Smooth muscle cell of bladder (primary cell): ENCODE measurements around the gene RHCG. TPM values are rescaled to one million over a fixed set of nuclear protein-coding genes. Genes with fewer than 3 reads are reported as not detected.

ENCODE experiments used
- total RNA-seq: library from RNA; depleted of rRNA; stranded (reverse); fragments of >200 nt; gene quantifications from 2 replicates; pipeline ENCODE4 v1.2.3, GENCODE V29; 2014

RHCG gene
- 0.09 and 0.14 TPM in 2 replicates for total RNA-seq

DNA sequence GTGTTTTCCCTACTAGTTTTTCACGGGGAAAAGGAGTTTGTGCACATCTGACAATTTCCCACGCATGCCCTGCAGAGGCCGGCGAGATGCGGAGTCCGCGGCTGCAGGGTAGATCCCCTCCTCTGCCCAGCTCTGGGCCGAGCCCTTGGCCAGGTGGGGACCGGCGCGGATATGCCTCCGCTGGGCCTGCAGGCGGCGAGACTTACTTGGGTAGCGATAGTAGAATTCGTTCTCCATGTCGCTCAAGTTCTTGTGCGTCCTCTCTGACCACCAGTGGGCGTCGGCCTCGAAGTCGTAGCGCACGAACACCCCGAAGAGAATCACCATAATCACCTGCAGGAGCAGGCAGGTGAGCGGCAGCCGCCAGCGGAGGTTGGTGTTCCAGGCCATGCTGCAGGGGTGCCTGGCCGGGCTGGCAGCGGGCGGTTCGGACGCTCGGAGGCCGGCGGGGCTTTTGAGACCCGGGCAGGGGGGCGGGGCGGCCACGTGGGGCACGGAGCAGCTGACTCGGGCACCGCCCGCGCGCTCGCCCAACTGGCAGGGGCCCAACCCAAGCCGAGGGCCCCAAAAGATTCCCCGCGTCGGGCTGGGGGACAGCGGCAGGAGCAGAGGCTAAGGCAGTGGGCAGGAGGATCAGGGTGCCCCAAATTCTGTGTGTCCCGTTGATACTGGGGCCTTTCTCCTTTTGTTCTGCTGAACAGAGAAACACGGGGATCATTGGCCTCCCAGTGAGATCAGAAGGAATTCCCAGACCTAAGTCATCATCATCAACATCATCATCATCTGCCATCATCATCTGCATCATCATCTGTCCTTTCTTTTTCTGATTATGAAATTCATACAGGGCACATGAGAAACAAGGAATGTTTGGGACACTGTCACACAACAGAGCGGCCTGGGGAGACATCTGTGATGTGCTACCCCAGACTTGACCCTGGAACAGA lies at the start of gene RHCG:
Gene RHCG (minus strand): TSS at position 429 of the 944 bp plus-strand sequence. CDS start 39 bp downstream, at position 390.

Other genes with a start within 250 kb of the RHCG start
- 43.0 and 53.6 TPM in 2 replicates for gene POLG, start 161.8 kb downstream of the RHCG start, total RNA-seq
- 0.28 and 0.92 TPM in 2 replicates for gene TICRR, start 78.9 kb upstream of the RHCG start, total RNA-seq
- gene KIF7, start 158.9 kb upstream of the RHCG start, total RNA-seq = 13.1 and 18.7 TPM in 2 replicates
- gene PLIN1, start 182.8 kb upstream of the RHCG start, total RNA-seq = 0.14 and 0.28 TPM in 2 replicates
- gene PEX11A, start 194.2 kb upstream of the RHCG start, total RNA-seq = 8.0 and 8.8 TPM in 2 replicates
- gene WDR93, start 194.2 kb upstream of the RHCG start, total RNA-seq = under 0.01 and 0.14 TPM in 2 replicates